Measurements from ENCODE around the gene TMEM19. TPM values are rescaled to one million over a fixed set of nuclear protein-coding genes. Genes with fewer than 3 reads are reported as not detected.
"Not testable (repeated sequence)": the region's sequence is repeated elsewhere in the genome, so short reads cannot be mapped to it uniquely, and the experiment has no call there.

TMEM19 gene
- total RNA-seq, 4 donors from 2014 or later = 9.3 to 47.0 (median 21.4) TPM

DNA sequence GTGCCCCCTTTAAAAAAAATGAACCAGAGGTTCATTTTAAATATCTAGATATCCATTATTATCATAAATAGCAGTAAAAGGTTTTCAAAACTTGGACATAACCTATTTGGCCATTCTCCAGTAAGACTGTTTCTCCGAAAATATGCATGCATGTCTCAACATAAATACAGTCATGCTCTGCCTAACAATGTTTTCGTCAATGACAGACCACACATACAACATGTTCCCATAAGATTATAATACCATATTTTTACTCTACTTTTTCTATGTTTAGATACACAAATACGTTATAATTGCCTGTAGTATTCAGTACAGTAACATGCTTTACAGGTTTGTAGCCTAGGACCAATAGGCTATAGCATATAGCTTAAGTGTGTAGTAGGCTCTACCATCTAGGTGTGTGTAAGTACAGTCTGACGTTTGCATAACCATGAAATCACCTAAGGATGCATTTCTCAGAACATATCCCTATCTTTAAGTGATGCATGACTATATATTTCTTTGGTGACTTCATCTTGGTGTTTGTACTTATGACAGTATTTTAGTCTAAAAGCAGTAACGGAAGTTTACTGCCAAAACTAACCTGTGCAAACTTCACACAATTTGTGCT is 3.2 kb downstream of the TMEM19 start:
- H3K27me3 ChIP-seq = no peaks in the 10 kb centered on the region
- peaks cover 47 to 62% of the 10 kb centered on the region in 2 donors for H3K4me1 ChIP-seq
- DNase-seq = no peak
- peak overlapping the region in 3 of 4 donors; percentile 12 to 90 (median 19) for H3K27ac ChIP-seq
- in situ Hi-C loops (cut with MboI; ENCODE audit: low sequenced_read_pairs in 4 of 4) = loop anchor here in 1 of 4 donors (10.0 kb wide), 1 partner anchor 66 kb away; the partner anchor contains the start of gene RAB21
- no peak overlapping the region for H3K4me3 ChIP-seq
- H3K36me3 ChIP-seq = no peaks in the 10 kb centered on the region
- TF ChIP-seq, protein P1, sequence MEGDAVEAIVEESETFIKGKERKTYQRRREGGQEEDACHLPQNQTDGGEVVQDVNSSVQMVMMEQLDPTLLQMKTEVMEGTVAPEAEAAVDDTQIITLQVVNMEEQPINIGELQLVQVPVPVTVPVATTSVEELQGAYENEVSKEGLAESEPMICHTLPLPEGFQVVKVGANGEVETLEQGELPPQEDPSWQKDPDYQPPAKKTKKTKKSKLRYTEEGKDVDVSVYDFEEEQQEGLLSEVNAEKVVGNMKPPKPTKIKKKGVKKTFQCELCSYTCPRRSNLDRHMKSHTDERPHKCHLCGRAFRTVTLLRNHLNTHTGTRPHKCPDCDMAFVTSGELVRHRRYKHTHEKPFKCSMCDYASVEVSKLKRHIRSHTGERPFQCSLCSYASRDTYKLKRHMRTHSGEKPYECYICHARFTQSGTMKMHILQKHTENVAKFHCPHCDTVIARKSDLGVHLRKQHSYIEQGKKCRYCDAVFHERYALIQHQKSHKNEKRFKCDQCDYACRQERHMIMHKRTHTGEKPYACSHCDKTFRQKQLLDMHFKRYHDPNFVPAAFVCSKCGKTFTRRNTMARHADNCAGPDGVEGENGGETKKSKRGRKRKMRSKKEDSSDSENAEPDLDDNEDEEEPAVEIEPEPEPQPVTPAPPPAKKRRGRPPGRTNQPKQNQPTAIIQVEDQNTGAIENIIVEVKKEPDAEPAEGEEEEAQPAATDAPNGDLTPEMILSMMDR (IDR thresholded peaks at IDR 0.05 in 4 of 5, conservative IDR thresholded peaks at IDR 0.05 in 1 of 5) = no peak
- TF ChIP-seq POLR2A (IDR thresholded peaks at IDR 0.05) = no peak
- H3K9me3 ChIP-seq = no peaks in the 10 kb centered on the region
- intact Hi-C loops (cut with DNase I; ENCODE audit: low total_unique reads) = loop anchor here (5.0 to 10.0 kb wide), 2 partner anchors 158 to 544 kb away; no protein-coding TSS in a partner anchor
- no peak for ATAC-seq

DNA sequence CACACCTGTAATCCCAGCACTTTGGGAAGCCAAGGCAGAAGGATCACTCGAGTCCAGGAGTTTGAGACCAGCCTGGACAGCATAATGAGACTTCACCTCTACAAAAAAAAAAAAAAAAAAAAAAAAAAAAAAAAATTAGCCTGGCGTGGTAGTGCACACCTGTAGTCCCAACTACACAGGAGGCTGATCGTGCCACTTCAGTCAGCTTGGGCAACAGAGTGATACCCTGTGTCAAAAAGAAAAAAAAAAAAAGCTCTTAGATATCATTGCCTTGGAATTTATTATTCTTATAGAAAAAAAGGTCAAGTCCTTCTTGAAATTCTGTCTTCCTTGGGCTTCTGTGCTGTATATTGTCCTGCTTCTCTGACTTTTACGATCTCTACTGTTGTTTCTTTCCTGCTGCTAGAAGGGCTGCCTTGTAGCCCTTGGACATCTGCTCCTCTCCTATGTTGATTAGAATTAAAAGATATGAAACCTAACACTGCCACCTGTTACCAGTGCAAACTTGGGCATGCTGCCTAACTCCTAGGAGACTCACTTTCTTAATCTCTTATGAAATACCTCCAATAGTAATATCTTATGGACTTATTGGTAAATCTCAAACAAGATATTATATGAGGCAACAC is 5.7 kb downstream of the TMEM19 start:
- no peak for TF ChIP-seq POLR2A (IDR thresholded peaks at IDR 0.05)
- TF ChIP-seq, protein P1 (IDR thresholded peaks at IDR 0.05 in 4 of 5, conservative IDR thresholded peaks at IDR 0.05 in 1 of 5) = no peak
- in situ Hi-C loops (cut with MboI; ENCODE audit: low sequenced_read_pairs in 4 of 4) (loop anchor here in 1 of 4 donors (5.0 kb wide), 1 partner anchor 61 kb away; the partner anchor contains the start of gene RAB21), intact Hi-C loops (cut with DNase I; ENCODE audit: low total_unique reads) (no loop called here)
- Histone ChIP-seq H3K4me3 (peak overlapping the region in 1 of 4 donors; percentile 7), H3K4me1 (peaks cover 55 to 64% of the 10 kb centered on the region in 2 donors), H3K36me3 (peaks cover 0 to 7% of the 10 kb centered on the region in 2 donors), H3K27me3 (no peaks in the 10 kb centered on the region), H3K27ac (peak overlapping the region; percentile 57 to 75 (median 63)), H3K9me3 (no peaks in the 10 kb centered on the region)
- DNase-seq = no peak
- peak; percentile 63 to 80 for ATAC-seq

DNA sequence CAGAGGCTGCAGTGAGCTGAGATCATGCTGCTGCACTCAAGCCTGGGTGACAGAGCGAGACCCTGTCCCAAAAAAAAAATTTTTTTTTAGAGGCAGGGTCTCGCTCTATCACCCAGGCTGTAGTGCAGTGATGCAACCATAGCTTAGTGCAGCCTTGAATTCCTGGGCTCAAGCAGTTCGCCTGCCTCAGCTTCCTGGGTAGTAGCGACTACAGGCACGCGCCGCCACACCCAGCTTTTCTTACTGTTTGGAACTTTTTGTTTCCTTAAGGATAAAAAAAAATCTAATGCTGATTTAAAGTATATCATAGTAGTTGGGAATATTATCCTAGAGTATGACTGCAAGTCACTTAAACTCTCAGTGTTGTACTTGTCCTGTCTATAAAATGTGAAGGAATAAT is 7.2 kb downstream of the TMEM19 start:
- ATAC-seq (no peak), DNase-seq (no peak)
- Histone ChIP-seq H3K27ac (peak overlapping the region; percentile 47 to 72 (median 60)), H3K4me3 (no peak overlapping the region), H3K36me3 (peaks cover 0 to 22% of the 10 kb centered on the region in 2 donors), H3K27me3 (no peaks in the 10 kb centered on the region), H3K9me3 (no peaks in the 10 kb centered on the region), H3K4me1 (peaks cover 42 to 50% of the 10 kb centered on the region in 2 donors)
- in situ Hi-C loops (cut with MboI; ENCODE audit: low sequenced_read_pairs in 4 of 4) = loop anchor here in 1 of 4 donors (5.0 kb wide), 1 partner anchor 59 kb away; the partner anchor contains the start of gene RAB21
- intact Hi-C loops (cut with DNase I; ENCODE audit: low total_unique reads) = no loop called here
- TF ChIP-seq, protein P1 (IDR thresholded peaks at IDR 0.05 in 4 of 5, conservative IDR thresholded peaks at IDR 0.05 in 1 of 5) = no peak
- no peak for TF ChIP-seq POLR2A (IDR thresholded peaks at IDR 0.05)

DNA sequence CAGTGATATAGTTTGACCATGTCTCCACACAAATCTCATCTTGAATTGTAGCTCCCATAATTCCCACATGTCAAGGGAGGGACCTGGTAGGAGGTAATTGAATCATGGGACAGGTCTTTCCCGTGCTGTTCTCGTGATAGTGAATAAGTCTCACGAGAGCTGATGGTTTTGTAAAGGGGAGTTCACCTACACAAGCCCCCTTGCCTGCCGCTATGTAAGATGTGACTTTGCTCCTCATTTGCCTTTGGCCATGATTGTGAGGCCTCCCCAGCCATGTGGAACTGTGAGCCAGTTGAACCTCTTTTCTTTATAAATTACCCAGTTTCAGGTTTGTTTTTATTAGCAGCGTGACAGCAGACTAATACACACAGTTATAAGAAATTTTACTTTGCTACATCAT is 7.8 kb downstream of the TMEM19 start:
- Histone ChIP-seq H3K27ac (peak overlapping the region; percentile 47 to 72 (median 60)), H3K36me3 (peaks cover 0 to 27% of the 10 kb centered on the region in 2 donors), H3K4me1 (peaks cover 38 to 45% of the 10 kb centered on the region in 2 donors)
- DNase-seq; H3K27me3 ChIP-seq; ATAC-seq; intact Hi-C loops (cut with DNase I; ENCODE audit: low total_unique reads); H3K4me3 ChIP-seq; H3K9me3 ChIP-seq: not testable (repeated sequence)
- in situ Hi-C loops (cut with MboI; ENCODE audit: low sequenced_read_pairs in 4 of 4) = loop anchor here in 1 of 4 donors (5.0 kb wide), 1 partner anchor 59 kb away; the partner anchor contains the start of gene RAB21
